ENCODE data around the gene PLXND1.
"Not testable (repeated sequence)": the region's sequence is repeated elsewhere in the genome, so short reads cannot be mapped to it uniquely, and the experiment has no call there.

The PLXND1 gene

GRCh38 chr3:129613367-129613740 is 6.9 kb upstream of the PLXND1 start:
- no peak for DNase-seq

GRCh38 chr3:129612534-129613366 is 6.3 kb upstream of the PLXND1 start:
- no peak for DNase-seq

GRCh38 chr3:129611812-129612533 is 5.5 kb upstream of the PLXND1 start:
- DNase-seq, result no peak

GRCh38 chr3:129611446-129611800 is 4.9 kb upstream of the PLXND1 start:
- no peak for DNase-seq

- DNase-seq, result not testable (repeated sequence)
Observed at GRCh38 chr3:129610794-129611445, 4.4 kb upstream of the PLXND1 start.

GRCh38 chr3:129610276-129610675 is 3.8 kb upstream of the PLXND1 start:
- DNase-seq, result no peak

GRCh38 chr3:129609591-129610182 is 3.2 kb upstream of the PLXND1 start:
- DNase-seq, result no peak

GRCh38 chr3:129608936-129609590 is 2.6 kb upstream of the PLXND1 start:
- DNase-seq, result no peak

- no peak for DNase-seq
Observed at GRCh38 chr3:129608087-129608935, 1.8 kb upstream of the PLXND1 start.

GRCh38 chr3:129607391-129608068 is 1.1 kb upstream of the PLXND1 start:
- DNase-seq, result no peak

- DNase-seq, result peak; percentile 21
Observed at GRCh38 chr3:129605922-129606635, 397 bp downstream of the PLXND1 start.

- peak; percentile 53 for DNase-seq
Observed at GRCh38 chr3:129605203-129605921, 1.1 kb downstream of the PLXND1 start.

- DNase-seq, result no peak
Observed at GRCh38 chr3:129604767-129605166, 1.7 kb downstream of the PLXND1 start.

- DNase-seq, result no peak
Observed at GRCh38 chr3:129603991-129604749, 2.3 kb downstream of the PLXND1 start.

- no peak for DNase-seq
Observed at GRCh38 chr3:129603561-129603942, 2.9 kb downstream of the PLXND1 start.

- no peak for DNase-seq
Observed at GRCh38 chr3:129602730-129603560, 3.5 kb downstream of the PLXND1 start.

GRCh38 chr3:129602309-129602708 is 4.2 kb downstream of the PLXND1 start:
- no peak for DNase-seq

- DNase-seq, result no peak
Observed at GRCh38 chr3:129601713-129602112, 4.8 kb downstream of the PLXND1 start.

Measured in stimulated activated CD4-positive, alpha-beta T cell treated with anti-CD3 and anti-CD28 coated beads, Interleukin-4, amount 100 ng/mL, for 1 hour (primary cell).